Measurements from ENCODE around the gene AFAP1L2.

AFAP1L2 gene

GRCh38 chr10:114295393-114295792 lies 108.9 kb downstream of the AFAP1L2 start:
- H3K4me3 ChIP-seq (ENCODE audit: low read depth in 1 of 2, low read length in 2 of 2) = no peak overlapping the region
- H3K4me1 ChIP-seq (ENCODE audit: control insufficient read depth in 1 of 2, insufficient read depth in 2 of 2, low read length in 2 of 2) = no peaks in the 10 kb centered on the region
- H3K36me3 ChIP-seq (ENCODE audit: control insufficient read depth in 1 of 2, insufficient read depth in 2 of 2, low read length in 2 of 2) = peaks cover 18 to 33% of the 10 kb centered on the region in 2 donors
- no peak overlapping the region for H3K9ac ChIP-seq (ENCODE audit: low read depth in 1 of 2, low read length in 2 of 2)
- H3K9me3 ChIP-seq (ENCODE audit: control insufficient read depth in 1 of 2, low read length in 2 of 2) = peaks cover 14 to 16% of the 10 kb centered on the region in 2 donors
- H3K27ac ChIP-seq (ENCODE audit: low read depth, low read length) = no peak overlapping the region
- no peaks in the 10 kb centered on the region for H3K27me3 ChIP-seq (ENCODE audit: control insufficient read depth in 1 of 2, insufficient read depth in 2 of 2, low read length in 2 of 2)

- Histone ChIP-seq H3K27me3 (ENCODE audit: control insufficient read depth in 1 of 2, insufficient read depth in 2 of 2, low read length in 2 of 2) (no peaks in the 10 kb centered on the region), H3K4me3 (ENCODE audit: low read depth in 1 of 2, low read length in 2 of 2) (no peak overlapping the region), H3K9me3 (ENCODE audit: control insufficient read depth in 1 of 2, low read length in 2 of 2) (peaks cover 14 to 16% of the 10 kb centered on the region in 2 donors), H3K9ac (ENCODE audit: low read depth in 1 of 2, low read length in 2 of 2) (no peak overlapping the region), H3K4me1 (ENCODE audit: control insufficient read depth in 1 of 2, insufficient read depth in 2 of 2, low read length in 2 of 2) (no peaks in the 10 kb centered on the region), H3K36me3 (ENCODE audit: control insufficient read depth in 1 of 2, insufficient read depth in 2 of 2, low read length in 2 of 2) (peaks cover 18 to 31% of the 10 kb centered on the region in 2 donors), H3K27ac (ENCODE audit: low read depth, low read length) (no peak overlapping the region)
Measured at GRCh38 chr10:114294549-114294948, 109.8 kb downstream of the AFAP1L2 start.

- H3K36me3 ChIP-seq (ENCODE audit: control insufficient read depth in 1 of 2, insufficient read depth in 2 of 2, low read length in 2 of 2) = peaks cover 18 to 26% of the 10 kb centered on the region in 2 donors
- H3K9me3 ChIP-seq (ENCODE audit: control insufficient read depth in 1 of 2, low read length in 2 of 2) = peaks cover 14 to 16% of the 10 kb centered on the region in 2 donors
- H3K9ac ChIP-seq (ENCODE audit: low read depth in 1 of 2, low read length in 2 of 2) = no peak overlapping the region
- H3K4me1 ChIP-seq (ENCODE audit: control insufficient read depth in 1 of 2, insufficient read depth in 2 of 2, low read length in 2 of 2) = no peaks in the 10 kb centered on the region
- H3K4me3 ChIP-seq (ENCODE audit: low read depth in 1 of 2, low read length in 2 of 2) = no peak overlapping the region
- no peaks in the 10 kb centered on the region for H3K27me3 ChIP-seq (ENCODE audit: control insufficient read depth in 1 of 2, insufficient read depth in 2 of 2, low read length in 2 of 2)
- no peak overlapping the region for H3K27ac ChIP-seq (ENCODE audit: low read depth, low read length)
Measured at GRCh38 chr10:114293075-114293474, 111.2 kb downstream of the AFAP1L2 start.

DNA sequence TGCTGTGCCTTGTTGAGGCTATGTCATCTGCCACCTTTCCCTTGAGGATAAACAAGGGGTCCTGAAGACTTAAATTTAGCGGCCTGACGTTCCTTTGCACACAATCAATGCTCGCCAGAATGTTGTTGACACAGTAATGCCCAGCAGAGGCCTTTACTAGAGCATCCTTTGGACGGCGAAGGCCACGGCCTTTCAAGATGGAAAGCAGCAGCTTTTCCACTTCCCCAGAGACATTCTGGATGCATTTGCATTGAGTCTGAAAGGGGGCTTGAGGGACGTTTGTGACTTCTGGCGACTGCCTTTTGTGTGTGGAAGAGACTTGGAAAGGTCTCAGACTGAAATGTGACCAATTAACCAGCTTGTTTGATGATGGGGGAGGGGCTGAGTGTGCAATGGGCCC lies 112.8 kb downstream of the AFAP1L2 start:
- Histone ChIP-seq H3K36me3 (ENCODE audit: control insufficient read depth in 1 of 2, insufficient read depth in 2 of 2, low read length in 2 of 2) (peaks cover 14% of the 10 kb centered on the region in 2 donors), H3K4me1 (ENCODE audit: control insufficient read depth in 1 of 2, insufficient read depth in 2 of 2, low read length in 2 of 2) (no peaks in the 10 kb centered on the region), H3K27me3 (ENCODE audit: control insufficient read depth in 1 of 2, insufficient read depth in 2 of 2, low read length in 2 of 2) (no peaks in the 10 kb centered on the region), H3K27ac (ENCODE audit: low read depth, low read length) (no peak overlapping the region), H3K4me3 (ENCODE audit: low read depth in 1 of 2, low read length in 2 of 2) (no peak overlapping the region), H3K9me3 (ENCODE audit: control insufficient read depth in 1 of 2, low read length in 2 of 2) (peaks cover 13% of the 10 kb centered on the region in 2 donors), H3K9ac (ENCODE audit: low read depth in 1 of 2, low read length in 2 of 2) (no peak overlapping the region)

- H3K4me1 ChIP-seq (ENCODE audit: control insufficient read depth in 1 of 2, insufficient read depth in 2 of 2, low read length in 2 of 2) = no peaks in the 10 kb centered on the region
- no peak overlapping the region for H3K27ac ChIP-seq (ENCODE audit: low read depth, low read length)
- peaks cover 9 to 10% of the 10 kb centered on the region in 2 donors for H3K36me3 ChIP-seq (ENCODE audit: control insufficient read depth in 1 of 2, insufficient read depth in 2 of 2, low read length in 2 of 2)
- no peak overlapping the region for H3K9ac ChIP-seq (ENCODE audit: low read depth in 1 of 2, low read length in 2 of 2)
- peaks cover 9% of the 10 kb centered on the region in 2 donors for H3K9me3 ChIP-seq (ENCODE audit: control insufficient read depth in 1 of 2, low read length in 2 of 2)
- H3K4me3 ChIP-seq (ENCODE audit: low read depth in 1 of 2, low read length in 2 of 2) = no peak overlapping the region
- H3K27me3 ChIP-seq (ENCODE audit: control insufficient read depth in 1 of 2, insufficient read depth in 2 of 2, low read length in 2 of 2) = no peaks in the 10 kb centered on the region
Measured at GRCh38 chr10:114291076-114291475, 113.2 kb downstream of the AFAP1L2 start.

GRCh38 chr10:114290038-114290437 lies 114.3 kb downstream of the AFAP1L2 start:
- Histone ChIP-seq H3K9ac (ENCODE audit: low read depth in 1 of 2, low read length in 2 of 2) (no peak overlapping the region), H3K9me3 (ENCODE audit: control insufficient read depth in 1 of 2, low read length in 2 of 2) (no peaks in the 10 kb centered on the region), H3K4me1 (ENCODE audit: control insufficient read depth in 1 of 2, insufficient read depth in 2 of 2, low read length in 2 of 2) (no peaks in the 10 kb centered on the region), H3K27me3 (ENCODE audit: control insufficient read depth in 1 of 2, insufficient read depth in 2 of 2, low read length in 2 of 2) (no peaks in the 10 kb centered on the region), H3K36me3 (ENCODE audit: control insufficient read depth in 1 of 2, insufficient read depth in 2 of 2, low read length in 2 of 2) (no peaks in the 10 kb centered on the region), H3K27ac (ENCODE audit: low read depth, low read length) (no peak overlapping the region), H3K4me3 (ENCODE audit: low read depth in 1 of 2, low read length in 2 of 2) (no peak overlapping the region)

DNA sequence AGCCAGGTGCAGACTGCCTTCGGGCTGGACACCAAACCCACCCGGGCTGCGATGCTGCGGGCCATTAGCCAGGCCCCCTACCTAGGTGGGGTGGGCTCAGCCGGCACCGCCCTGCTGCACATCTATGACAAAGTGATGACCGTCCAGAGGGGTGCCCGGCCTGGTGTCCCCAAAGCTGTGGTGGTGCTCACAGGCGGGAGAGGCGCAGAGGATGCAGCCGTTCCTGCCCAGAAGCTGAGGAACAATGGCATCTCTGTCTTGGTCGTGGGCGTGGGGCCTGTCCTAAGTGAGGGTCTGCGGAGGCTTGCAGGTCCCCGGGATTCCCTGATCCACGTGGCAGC lies 115.2 kb downstream of the AFAP1L2 start:
- no peak overlapping the region for H3K27ac ChIP-seq (ENCODE audit: low read depth, low read length)
- H3K4me1 ChIP-seq (ENCODE audit: control insufficient read depth in 1 of 2, insufficient read depth in 2 of 2, low read length in 2 of 2) = no peaks in the 10 kb centered on the region
- no peaks in the 10 kb centered on the region for H3K27me3 ChIP-seq (ENCODE audit: control insufficient read depth in 1 of 2, insufficient read depth in 2 of 2, low read length in 2 of 2)
- no peak overlapping the region for H3K4me3 ChIP-seq (ENCODE audit: low read depth in 1 of 2, low read length in 2 of 2)
- no peaks in the 10 kb centered on the region for H3K9me3 ChIP-seq (ENCODE audit: control insufficient read depth in 1 of 2, low read length in 2 of 2)
- no peak overlapping the region for H3K9ac ChIP-seq (ENCODE audit: low read depth in 1 of 2, low read length in 2 of 2)
- no peaks in the 10 kb centered on the region for H3K36me3 ChIP-seq (ENCODE audit: control insufficient read depth in 1 of 2, insufficient read depth in 2 of 2, low read length in 2 of 2)

GRCh38 chr10:114288424-114289095 lies 115.7 kb downstream of the AFAP1L2 start:
- no peaks in the 10 kb centered on the region for H3K4me1 ChIP-seq (ENCODE audit: control insufficient read depth in 1 of 2, insufficient read depth in 2 of 2, low read length in 2 of 2)
- no peaks in the 10 kb centered on the region for H3K9me3 ChIP-seq (ENCODE audit: control insufficient read depth in 1 of 2, low read length in 2 of 2)
- H3K27me3 ChIP-seq (ENCODE audit: control insufficient read depth in 1 of 2, insufficient read depth in 2 of 2, low read length in 2 of 2) = no peaks in the 10 kb centered on the region
- no peaks in the 10 kb centered on the region for H3K36me3 ChIP-seq (ENCODE audit: control insufficient read depth in 1 of 2, insufficient read depth in 2 of 2, low read length in 2 of 2)
- H3K9ac ChIP-seq (ENCODE audit: low read depth in 1 of 2, low read length in 2 of 2) = no peak overlapping the region
- H3K27ac ChIP-seq (ENCODE audit: low read depth, low read length) = no peak overlapping the region
- H3K4me3 ChIP-seq (ENCODE audit: low read depth in 1 of 2, low read length in 2 of 2) = no peak overlapping the region

GRCh38 chr10:114286921-114287320 lies 117.4 kb downstream of the AFAP1L2 start:
- no peaks in the 10 kb centered on the region for H3K9me3 ChIP-seq (ENCODE audit: control insufficient read depth in 1 of 2, low read length in 2 of 2)
- no peak overlapping the region for H3K9ac ChIP-seq (ENCODE audit: low read depth in 1 of 2, low read length in 2 of 2)
- no peaks in the 10 kb centered on the region for H3K36me3 ChIP-seq (ENCODE audit: control insufficient read depth in 1 of 2, insufficient read depth in 2 of 2, low read length in 2 of 2)
- no peak overlapping the region for H3K27ac ChIP-seq (ENCODE audit: low read depth, low read length)
- H3K4me1 ChIP-seq (ENCODE audit: control insufficient read depth in 1 of 2, insufficient read depth in 2 of 2, low read length in 2 of 2) = no peaks in the 10 kb centered on the region
- H3K27me3 ChIP-seq (ENCODE audit: control insufficient read depth in 1 of 2, insufficient read depth in 2 of 2, low read length in 2 of 2) = no peaks in the 10 kb centered on the region
- no peak overlapping the region for H3K4me3 ChIP-seq (ENCODE audit: low read depth in 1 of 2, low read length in 2 of 2)

GRCh38 chr10:114285961-114286441 lies 118.3 kb downstream of the AFAP1L2 start:
- no peak overlapping the region for H3K4me3 ChIP-seq (ENCODE audit: low read depth in 1 of 2, low read length in 2 of 2)
- H3K4me1 ChIP-seq (ENCODE audit: control insufficient read depth in 1 of 2, insufficient read depth in 2 of 2, low read length in 2 of 2) = no peaks in the 10 kb centered on the region
- no peaks in the 10 kb centered on the region for H3K36me3 ChIP-seq (ENCODE audit: control insufficient read depth in 1 of 2, insufficient read depth in 2 of 2, low read length in 2 of 2)
- no peaks in the 10 kb centered on the region for H3K9me3 ChIP-seq (ENCODE audit: control insufficient read depth in 1 of 2, low read length in 2 of 2)
- H3K9ac ChIP-seq (ENCODE audit: low read depth in 1 of 2, low read length in 2 of 2) = no peak overlapping the region
- no peaks in the 10 kb centered on the region for H3K27me3 ChIP-seq (ENCODE audit: control insufficient read depth in 1 of 2, insufficient read depth in 2 of 2, low read length in 2 of 2)
- no peak overlapping the region for H3K27ac ChIP-seq (ENCODE audit: low read depth, low read length)
